GM10248 (cell line): ENCODE data around the gene ZBTB20.

Experiments used
- CTCF ChIA-PET: fragments of 300-600 bp; sonication (Branson Sonifier 250); formaldehyde crosslinking; extraction: SDS; loops from one replicate; lab custom pipeline; 2021; ENCODE audit warnings: antibody characterized with exemption; lab: Yijun Ruan, JAX
- POLR2A ChIA-PET: fragments of 350-650 bp; sonication (Branson Sonifier 250); formaldehyde crosslinking; extraction: SDS; loops from one replicate; lab custom pipeline; 2020; ENCODE audit warnings: antibody characterized with exemption; lab: Yijun Ruan, JAX
- DNase-seq: peaks from one replicate; pipeline ENCODE4 v3.0.0; 2012; ENCODE audit errors: extremely low spot score
- TF ChIP-seq, protein P1 (sequence below): IDR thresholded peaks from 2 replicates; pipeline ENCODE4 v1.5.1; 2012; ENCODE audit warnings: mild to moderate bottlenecking, low read depth; ENCODE audit errors: extremely low read depth, missing control alignments, control extremely low read depth

Gene ZBTB20

DNA sequence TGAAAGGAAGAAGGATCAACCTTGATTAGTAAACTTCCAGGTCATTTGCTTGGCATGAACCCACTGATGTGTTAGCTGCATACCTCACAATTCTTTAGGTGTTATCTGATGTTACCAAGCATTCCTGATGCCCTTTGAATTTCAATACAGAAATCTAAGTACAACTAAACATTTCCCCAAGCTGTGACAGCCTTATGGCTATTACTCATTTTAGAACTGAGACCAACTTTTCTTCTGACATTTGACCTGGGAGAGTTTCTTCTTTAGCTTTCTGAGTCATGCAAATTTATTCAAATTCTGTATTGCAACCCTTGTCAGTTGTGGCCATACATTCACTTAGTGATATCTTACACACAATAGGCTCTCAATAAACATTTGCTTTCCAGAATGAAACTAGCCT, 729.0 kb downstream of the ZBTB20 start:
- ChIA-PET POLR2A (interaction anchor here (0.5 to 0.6 kb wide), 2 partner anchors 279 to 341 kb away, joined by 4 read pairs; no protein-coding TSS in a partner anchor), CTCF (interaction anchor here (0.9 to 11.3 kb wide), 52 partner anchors 9 to 689 kb away, joined by 3 to 139 read pairs (median 5); no protein-coding TSS in a partner anchor)
- TF ChIP-seq, protein P1, sequence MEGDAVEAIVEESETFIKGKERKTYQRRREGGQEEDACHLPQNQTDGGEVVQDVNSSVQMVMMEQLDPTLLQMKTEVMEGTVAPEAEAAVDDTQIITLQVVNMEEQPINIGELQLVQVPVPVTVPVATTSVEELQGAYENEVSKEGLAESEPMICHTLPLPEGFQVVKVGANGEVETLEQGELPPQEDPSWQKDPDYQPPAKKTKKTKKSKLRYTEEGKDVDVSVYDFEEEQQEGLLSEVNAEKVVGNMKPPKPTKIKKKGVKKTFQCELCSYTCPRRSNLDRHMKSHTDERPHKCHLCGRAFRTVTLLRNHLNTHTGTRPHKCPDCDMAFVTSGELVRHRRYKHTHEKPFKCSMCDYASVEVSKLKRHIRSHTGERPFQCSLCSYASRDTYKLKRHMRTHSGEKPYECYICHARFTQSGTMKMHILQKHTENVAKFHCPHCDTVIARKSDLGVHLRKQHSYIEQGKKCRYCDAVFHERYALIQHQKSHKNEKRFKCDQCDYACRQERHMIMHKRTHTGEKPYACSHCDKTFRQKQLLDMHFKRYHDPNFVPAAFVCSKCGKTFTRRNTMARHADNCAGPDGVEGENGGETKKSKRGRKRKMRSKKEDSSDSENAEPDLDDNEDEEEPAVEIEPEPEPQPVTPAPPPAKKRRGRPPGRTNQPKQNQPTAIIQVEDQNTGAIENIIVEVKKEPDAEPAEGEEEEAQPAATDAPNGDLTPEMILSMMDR, result no peak
- no peak for DNase-seq

DNA sequence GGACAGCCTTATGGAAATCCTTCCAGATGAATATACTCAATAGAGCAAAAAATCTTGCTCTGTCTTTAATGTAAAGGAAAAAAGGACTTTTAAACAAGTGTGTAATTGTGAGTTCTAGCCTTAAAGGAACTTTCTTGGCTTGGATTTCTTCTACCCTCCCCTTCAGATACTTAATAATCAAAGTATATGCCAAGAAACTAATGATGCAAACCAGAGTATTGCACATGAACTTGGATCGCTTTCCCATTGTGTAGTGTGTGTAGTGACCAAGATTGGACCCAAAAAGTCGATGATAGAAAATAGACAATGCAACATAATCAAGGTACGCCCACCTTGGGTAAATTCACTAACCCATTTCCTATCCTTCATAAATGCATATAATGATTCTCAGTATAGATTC, 729.4 kb downstream of the ZBTB20 start:
- ChIA-PET CTCF (interaction anchor here (1.2 to 11.3 kb wide), 27 partner anchors 8 to 688 kb away, joined by 3 to 139 read pairs (median 8); no protein-coding TSS in a partner anchor), POLR2A (interaction anchor here (0.5 kb wide), 1 partner anchor 279 kb away, joined by 4 read pairs; no protein-coding TSS in a partner anchor)
- no peak for DNase-seq
- TF ChIP-seq, protein P1, result no peak

DNA sequence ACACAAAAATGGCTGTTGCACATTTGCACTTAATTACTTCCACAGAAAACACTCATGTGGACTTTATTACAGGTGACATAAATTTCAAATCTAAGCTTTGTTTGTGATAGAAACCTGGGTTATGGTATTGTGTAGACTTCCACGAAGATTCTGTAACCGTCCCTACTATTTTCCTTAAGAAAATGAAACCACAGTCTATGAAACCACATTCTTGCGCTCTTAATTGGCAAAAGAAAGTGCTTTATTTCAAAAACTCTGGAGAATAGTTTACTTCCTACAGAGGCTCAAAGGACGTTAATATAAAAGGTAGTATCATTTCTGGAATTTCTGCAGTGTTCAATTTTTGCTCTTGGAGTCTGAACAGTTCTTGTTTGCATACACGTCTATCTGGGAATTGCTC, 729.8 kb downstream of the ZBTB20 start:
- POLR2A ChIA-PET, result interaction anchor here (0.5 kb wide), 1 partner anchor 280 kb away, joined by 4 read pairs; no protein-coding TSS in a partner anchor
- TF ChIP-seq, protein P1, result no peak
- CTCF ChIA-PET, result interaction anchor here (1.0 to 11.3 kb wide), 7 partner anchors 14 to 126 kb away, joined by 3 to 139 read pairs (median 12); no protein-coding TSS in a partner anchor
- no peak for DNase-seq

DNA sequence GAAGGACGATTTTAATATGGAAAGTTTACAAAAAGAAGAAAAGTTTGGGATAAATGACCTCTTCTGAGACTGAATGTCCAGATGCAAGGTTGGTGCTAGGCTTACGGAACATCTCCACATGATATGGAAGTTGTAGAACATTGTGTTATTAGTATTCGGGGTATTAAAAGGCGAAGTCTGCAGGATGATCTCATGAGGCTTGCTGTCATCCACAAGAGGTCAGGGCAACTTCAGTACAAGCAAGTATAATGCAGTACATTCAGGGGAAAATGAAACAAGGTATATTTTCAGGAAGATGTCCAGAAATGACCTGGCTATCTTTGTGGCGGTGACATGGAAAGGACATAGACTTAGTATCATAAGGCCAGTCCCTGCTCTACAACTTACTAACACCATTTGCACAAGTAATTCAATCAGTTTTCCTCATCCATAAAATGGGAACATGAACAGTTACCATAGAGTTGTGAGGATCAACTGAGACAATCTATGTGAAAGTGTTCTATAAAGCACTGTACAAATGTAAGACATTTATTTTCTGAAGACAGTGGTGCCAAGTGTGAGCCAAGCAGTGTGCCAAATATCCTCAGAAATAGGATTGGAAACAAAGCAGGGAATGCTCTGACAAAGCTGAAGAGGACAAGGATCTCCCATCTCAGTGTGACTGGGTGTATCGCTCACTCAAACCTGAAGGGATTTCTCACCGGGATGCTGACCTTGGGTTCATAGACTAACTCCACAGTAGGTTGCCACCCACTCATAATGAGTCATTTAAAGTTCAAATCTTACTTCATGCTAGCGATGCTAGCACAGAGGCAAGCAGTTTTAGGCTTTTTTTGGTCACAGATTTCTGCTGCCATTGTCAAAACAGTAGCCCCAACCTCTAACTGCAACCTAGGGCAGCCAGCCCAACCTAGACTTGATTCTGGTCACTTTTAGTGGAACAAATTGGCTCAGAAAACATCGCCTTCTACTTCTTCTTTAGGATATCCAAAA, 735.0 kb downstream of the ZBTB20 start:
- POLR2A ChIA-PET, result no interaction called here
- DNase-seq, result no peak
- TF ChIP-seq, protein P1, result peak; percentile 26
- CTCF ChIA-PET, result interaction anchor here (2.2 to 11.3 kb wide), 2 partner anchors 21 to 31 kb away, joined by 5 to 139 read pairs; no protein-coding TSS in a partner anchor

DNA sequence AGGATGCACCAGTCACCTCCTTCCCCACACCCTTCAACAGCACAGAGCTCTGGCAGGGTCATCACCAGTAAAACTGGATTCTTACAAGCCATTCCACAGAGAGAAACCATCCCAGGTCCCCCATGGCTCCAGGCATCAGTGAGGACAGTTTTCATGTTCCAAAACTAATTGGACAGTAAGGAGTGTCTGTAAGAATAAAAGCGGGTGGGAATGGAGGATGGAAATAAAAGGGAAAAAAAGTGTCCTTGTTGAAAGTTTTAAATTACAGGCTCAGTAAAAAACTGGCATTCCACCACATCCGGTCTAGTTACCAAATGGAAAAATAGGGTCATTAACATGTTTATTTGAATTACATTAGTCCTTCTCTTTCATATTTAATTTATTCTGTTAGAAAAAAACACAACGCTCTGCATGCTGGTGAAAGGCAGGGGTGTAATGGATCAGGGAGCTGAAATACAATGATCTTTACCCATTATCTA, 735.9 kb downstream of the ZBTB20 start:
- no peak for DNase-seq
- ChIA-PET CTCF (interaction anchor here (0.9 to 3.6 kb wide), 3 partner anchors 8 to 27 kb away, joined by 3 to 26 read pairs (median 4); no protein-coding TSS in a partner anchor), POLR2A (no interaction called here)
- TF ChIP-seq, protein P1, result no peak
